ENCODE measurements around the gene SALL4.
"Not testable (repeated sequence)": the region's sequence is repeated elsewhere in the genome, so short reads cannot be mapped to it uniquely, and the experiment has no call there.

The SALL4 gene

DNA sequence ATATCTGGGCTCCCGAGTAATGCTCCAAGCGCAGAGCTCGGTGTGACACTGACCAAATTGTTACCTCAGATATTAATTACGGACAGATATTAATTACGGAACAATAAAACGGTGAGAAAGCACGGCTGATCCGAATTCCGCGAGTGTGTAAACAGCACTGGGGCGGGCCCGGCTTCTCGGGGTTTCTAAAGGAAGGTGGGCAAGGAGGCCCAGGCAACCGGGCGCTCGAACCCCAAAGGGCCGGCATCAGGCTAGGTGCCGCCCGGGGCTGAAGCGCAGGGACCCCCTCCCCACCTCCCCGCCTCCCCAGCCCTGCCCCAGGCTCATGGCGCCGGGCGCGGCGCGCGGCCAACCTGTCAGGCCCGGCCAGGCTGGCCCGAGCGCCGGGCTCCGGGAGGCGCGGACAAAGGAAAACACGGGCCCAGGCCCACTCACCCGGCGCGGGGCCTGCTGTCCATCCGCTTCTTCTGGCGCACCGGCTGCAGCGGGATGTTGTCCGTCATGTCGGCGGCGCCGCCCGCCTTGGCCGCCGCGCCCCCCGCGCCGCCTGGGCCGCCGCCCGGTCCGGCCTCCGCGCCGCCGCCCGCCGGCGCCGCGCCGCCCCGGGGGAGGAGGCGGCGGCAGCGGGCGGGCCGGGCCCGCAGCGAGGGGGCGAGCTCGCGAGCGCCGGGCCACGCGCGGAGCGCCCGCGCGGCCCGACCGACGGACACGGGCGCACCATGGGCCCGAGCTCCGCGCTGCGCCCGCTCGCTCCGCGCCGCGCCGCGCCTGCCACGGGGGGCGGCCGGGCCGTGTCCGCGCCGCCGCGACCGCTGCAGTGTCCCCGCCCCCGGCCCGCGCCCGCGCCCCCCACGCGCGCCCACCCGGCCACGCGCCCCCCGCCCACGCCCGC, 34.2 kb downstream of the SALL4 start, which contains the start of gene ATP9A:
Gene ATP9A (minus strand): TSS at position 524 of the 892 bp plus-strand sequence. CDS start 21 bp downstream, at position 503.
- no peak within 1 kb of the TSS for H2AFZ ChIP-seq (ENCODE audit: low read length)
- H3K27me3 ChIP-seq (ENCODE audit: insufficient read depth, low read length, poor library complexity, severe bottlenecking) = no peaks in the 10 kb centered on the region
- H3F3A ChIP-seq (ENCODE audit: low read depth) = no peaks in the 10 kb centered on the region
- no peaks in the 10 kb centered on the region for H4K20me1 ChIP-seq (ENCODE audit: insufficient read depth, low read length, poor library complexity, severe bottlenecking)
- no peaks in the 10 kb centered on the region for H3K9me2 ChIP-seq (replicated peaks; ENCODE audit: low read depth, low read length)
- no peak within 1 kb of the TSS for H3K9ac ChIP-seq (ENCODE audit: low read depth, low read length, poor library complexity, severe bottlenecking)
- no peak for TF ChIP-seq EZH2phosphoT487 (IDR thresholded peaks at IDR 0.05; ENCODE audit: borderline replicate concordance)
- TF ChIP-seq CTCF (conservative IDR thresholded peaks at IDR 0.05; ENCODE audit: low read length) = no peak
- no peaks in the 10 kb centered on the region for H3K4me1 ChIP-seq (ENCODE audit: insufficient read depth, low read length, poor library complexity, severe bottlenecking)
- H3K4me2 ChIP-seq (ENCODE audit: low read depth, low read length, poor library complexity, severe bottlenecking) = no peak within 1 kb of the TSS
- H3K9me3 ChIP-seq (ENCODE audit: insufficient read depth, low read depth, low read length) = no peaks in the 10 kb centered on the region
- no peak within 1 kb of the TSS for H3K4me3 ChIP-seq (ENCODE audit: low read length, poor library complexity, severe bottlenecking)
- no peaks in the 10 kb centered on the region for H3K36me3 ChIP-seq (ENCODE audit: insufficient read depth, low read length)
- H3K79me2 ChIP-seq (ENCODE audit: insufficient read depth, low read length) = no peaks in the 10 kb centered on the region

- Histone ChIP-seq H2AFZ (ENCODE audit: low read length) (no peak overlapping the region), H3F3A (ENCODE audit: low read depth) (no peaks in the 10 kb centered on the region), H3K36me3 (ENCODE audit: insufficient read depth, low read length) (no peaks in the 10 kb centered on the region), H3K9me2 (replicated peaks; ENCODE audit: low read depth, low read length) (no peaks in the 10 kb centered on the region), H3K27me3 (ENCODE audit: insufficient read depth, low read length, poor library complexity, severe bottlenecking) (no peaks in the 10 kb centered on the region), H4K20me1 (ENCODE audit: insufficient read depth, low read length, poor library complexity, severe bottlenecking) (no peaks in the 10 kb centered on the region), H3K9ac (ENCODE audit: low read depth, low read length, poor library complexity, severe bottlenecking) (no peak overlapping the region), H3K4me3 (ENCODE audit: low read length, poor library complexity, severe bottlenecking) (no peak overlapping the region), H3K4me2 (ENCODE audit: low read depth, low read length, poor library complexity, severe bottlenecking) (no peak overlapping the region), H3K4me1 (ENCODE audit: insufficient read depth, low read length, poor library complexity, severe bottlenecking) (no peaks in the 10 kb centered on the region), H3K79me2 (ENCODE audit: insufficient read depth, low read length) (no peaks in the 10 kb centered on the region), H3K9me3 (ENCODE audit: insufficient read depth, low read depth, low read length) (no peaks in the 10 kb centered on the region)
- no peak for TF ChIP-seq EZH2phosphoT487 (IDR thresholded peaks at IDR 0.05; ENCODE audit: borderline replicate concordance)
Measured at GRCh38 chr20:51766994-51767866, 35.1 kb downstream of the SALL4 start.

GRCh38 chr20:51765381-51765780, 36.9 kb downstream of the SALL4 start:
- H4K20me1 ChIP-seq (ENCODE audit: insufficient read depth, low read length, poor library complexity, severe bottlenecking); H3K4me2 ChIP-seq (ENCODE audit: low read depth, low read length, poor library complexity, severe bottlenecking); H3F3A ChIP-seq (ENCODE audit: low read depth); H3K4me3 ChIP-seq (ENCODE audit: low read length, poor library complexity, severe bottlenecking); H3K27me3 ChIP-seq (ENCODE audit: insufficient read depth, low read length, poor library complexity, severe bottlenecking); H3K79me2 ChIP-seq (ENCODE audit: insufficient read depth, low read length); H3K9me2 ChIP-seq (replicated peaks; ENCODE audit: low read depth, low read length); H3K4me1 ChIP-seq (ENCODE audit: insufficient read depth, low read length, poor library complexity, severe bottlenecking); H3K9ac ChIP-seq (ENCODE audit: low read depth, low read length, poor library complexity, severe bottlenecking); H3K9me3 ChIP-seq (ENCODE audit: insufficient read depth, low read depth, low read length); H2AFZ ChIP-seq (ENCODE audit: low read length); H3K36me3 ChIP-seq (ENCODE audit: insufficient read depth, low read length): not testable (repeated sequence)

DNA sequence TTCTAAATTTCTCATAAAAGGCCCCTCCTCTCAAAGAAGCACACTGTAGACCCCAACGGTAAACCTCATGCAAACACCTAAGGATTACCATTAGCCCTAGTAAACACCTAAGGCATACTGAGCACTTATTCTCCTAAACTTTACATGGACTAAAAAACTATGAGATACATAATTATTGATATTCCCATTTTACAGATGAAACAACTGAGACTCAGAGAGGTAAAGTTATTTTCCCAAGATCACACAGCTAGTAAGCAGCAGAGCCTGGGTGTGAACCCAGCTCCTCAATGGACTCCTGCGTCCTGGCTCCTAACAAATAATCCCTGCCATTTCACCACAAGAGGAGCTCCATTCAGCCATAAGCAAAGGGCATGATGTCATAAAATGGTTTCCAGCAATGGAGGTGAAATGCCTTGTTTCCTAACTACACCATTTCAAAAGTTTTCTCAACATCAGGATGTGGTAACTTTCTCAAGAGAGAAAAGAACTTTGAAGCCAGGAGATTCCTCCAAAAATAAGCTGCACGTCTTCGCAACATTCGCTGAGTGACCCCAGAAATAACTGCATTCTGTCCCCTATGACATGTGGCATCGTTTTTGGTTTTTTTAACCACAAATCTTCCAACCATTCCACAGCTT, 38.2 kb downstream of the SALL4 start:
- TF ChIP-seq CTCF (conservative IDR thresholded peaks at IDR 0.05; ENCODE audit: low read length) (no peak), EZH2phosphoT487 (IDR thresholded peaks at IDR 0.05; ENCODE audit: borderline replicate concordance) (no peak)
- Histone ChIP-seq H3K79me2 (ENCODE audit: insufficient read depth, low read length) (no peaks in the 10 kb centered on the region), H3K9me3 (ENCODE audit: insufficient read depth, low read depth, low read length) (no peaks in the 10 kb centered on the region), H3F3A (ENCODE audit: low read depth) (no peaks in the 10 kb centered on the region), H3K4me3 (ENCODE audit: low read length, poor library complexity, severe bottlenecking) (no peak overlapping the region), H3K9me2 (replicated peaks; ENCODE audit: low read depth, low read length) (no peaks in the 10 kb centered on the region), H2AFZ (ENCODE audit: low read length) (no peak overlapping the region), H3K9ac (ENCODE audit: low read depth, low read length, poor library complexity, severe bottlenecking) (no peak overlapping the region), H3K27me3 (ENCODE audit: insufficient read depth, low read length, poor library complexity, severe bottlenecking) (no peaks in the 10 kb centered on the region), H3K4me2 (ENCODE audit: low read depth, low read length, poor library complexity, severe bottlenecking) (no peak overlapping the region), H3K4me1 (ENCODE audit: insufficient read depth, low read length, poor library complexity, severe bottlenecking) (peaks cover 3% of the 10 kb centered on the region), H4K20me1 (ENCODE audit: insufficient read depth, low read length, poor library complexity, severe bottlenecking) (no peaks in the 10 kb centered on the region), H3K36me3 (ENCODE audit: insufficient read depth, low read length) (no peaks in the 10 kb centered on the region)
